Smooth muscle cell of bladder (primary cell): ENCODE measurements around the gene ATP11C. TPM values are rescaled to one million over a fixed set of nuclear protein-coding genes. Genes with fewer than 3 reads are reported as not detected.

Experiments used
- total RNA-seq: library from RNA; depleted of rRNA; stranded (reverse); fragments of >200 nt; gene quantifications from 2 replicates; pipeline ENCODE4 v1.2.3, GENCODE V29; 2014

Gene ATP11C
- total RNA-seq = 42.9 and 53.8 TPM in 2 replicates

DNA sequence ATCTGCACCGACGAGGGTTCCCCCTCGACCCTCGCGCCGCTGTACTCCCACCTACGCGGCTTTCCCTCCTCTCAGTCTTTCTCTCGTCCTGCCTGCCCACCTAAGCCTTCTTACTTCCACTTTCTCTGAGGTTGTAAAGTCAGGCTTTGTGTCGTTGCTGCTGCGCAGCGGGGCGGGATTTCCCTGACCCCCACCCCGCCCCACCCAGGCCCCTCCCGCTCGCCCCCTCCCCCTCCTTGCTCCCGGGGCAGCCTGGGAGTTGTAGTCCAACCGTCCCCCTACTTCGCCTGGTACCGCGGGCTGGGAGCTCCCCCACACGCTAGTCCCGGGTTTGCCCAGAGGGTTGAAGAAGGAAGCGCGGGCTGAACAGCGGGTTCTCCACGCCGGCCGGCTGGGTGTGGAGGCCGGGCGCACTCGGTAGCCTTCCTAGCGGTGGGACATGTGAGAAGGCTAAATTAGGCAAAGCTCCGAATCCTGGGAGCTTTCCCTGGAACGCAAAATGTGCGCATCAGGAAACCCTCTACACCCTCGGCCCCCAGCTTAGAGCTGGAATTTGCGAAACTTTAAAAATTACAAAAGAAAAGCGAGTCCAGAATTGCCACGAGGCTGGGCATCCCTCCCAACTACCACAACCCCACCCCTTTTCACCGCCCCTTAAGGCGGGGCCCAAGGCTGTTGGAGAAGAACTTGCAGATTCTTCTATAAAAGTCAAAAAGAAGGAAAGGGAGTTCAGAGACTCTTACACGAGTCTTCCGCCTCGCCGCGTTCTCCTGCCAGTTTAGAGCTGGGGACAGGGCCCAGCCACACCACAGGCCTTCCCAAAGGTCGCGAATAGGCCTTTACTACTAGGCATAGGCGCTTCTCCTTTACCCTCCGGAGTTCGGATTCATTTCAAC is at the start of gene ATP11C:
ATP11C (minus strand) TSS at position 153 of the 896 bp plus-strand sequence. CDS start 1,011 bp downstream, outside the sequence.

DNA sequence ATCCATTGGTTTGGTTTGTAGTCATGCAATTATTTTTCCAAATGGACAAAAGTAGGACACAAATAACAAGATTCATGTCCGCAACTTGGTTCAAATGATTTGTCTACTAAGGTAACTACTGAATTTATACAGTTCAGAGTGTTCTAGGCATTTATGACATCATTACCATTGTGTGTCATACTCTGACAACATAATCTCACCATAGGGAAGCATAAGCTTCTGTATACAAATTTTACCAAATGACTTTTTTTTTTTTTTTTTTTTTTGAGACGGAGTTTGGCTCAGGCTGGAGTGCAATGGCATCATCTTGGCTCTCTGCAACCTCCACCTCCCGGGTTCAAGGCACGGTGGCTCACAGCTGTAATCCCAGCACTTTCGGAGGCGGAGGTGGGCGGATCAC is 32.6 kb upstream of the ATP11C start, which contains the start of gene CXorf66:
CXorf66 (minus strand) TSS at position 101 of the 400 bp plus-strand sequence; CDS start at position 76, 25 bp downstream.

DNA sequence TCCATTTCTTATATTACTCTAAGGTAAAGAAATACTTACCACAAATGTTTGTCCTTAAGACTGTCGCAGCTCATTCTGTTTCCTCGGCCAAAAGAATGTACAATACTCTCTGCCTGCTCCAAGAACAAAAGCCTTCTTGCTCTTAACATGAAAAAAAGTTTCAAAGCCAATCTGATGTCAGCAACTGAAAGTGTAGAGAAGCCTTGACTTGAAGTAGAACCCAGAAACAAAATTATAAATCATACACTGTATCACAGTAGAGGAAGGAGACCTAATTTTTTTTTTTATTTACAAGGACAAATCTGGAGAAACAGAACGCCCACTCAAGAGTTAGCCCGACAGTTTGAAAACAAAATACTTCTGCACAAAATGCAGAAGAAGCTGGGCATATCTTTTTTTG is 224.8 kb downstream of the ATP11C start, which contains the start of gene MCF2:
MCF2 (minus strand) TSS at position 101 of the 400 bp plus-strand sequence. CDS start 56,423 bp downstream, outside the sequence.

Other genes starting within 250 kb of the ATP11C start
- gene MCF2, start 224.9 kb downstream of the ATP11C start, total RNA-seq = under 0.01 TPM in 1 of 2 replicates, not detected in the other
- not detected in 2 replicates for gene CXorf66, start 32.5 kb upstream of the ATP11C start, total RNA-seq